ENCODE results near the gene TAF1D. TPM values are rescaled to one million over a fixed set of nuclear protein-coding genes. Genes with fewer than 3 reads are reported as not detected.
A peak's percentile ranks its signal among the peaks of the same experiment; 100 is the strongest.
"Not testable (repeated sequence)": the region's sequence is repeated elsewhere in the genome, so short reads cannot be mapped to it uniquely, and the experiment has no call there.

TAF1D gene, protein sequence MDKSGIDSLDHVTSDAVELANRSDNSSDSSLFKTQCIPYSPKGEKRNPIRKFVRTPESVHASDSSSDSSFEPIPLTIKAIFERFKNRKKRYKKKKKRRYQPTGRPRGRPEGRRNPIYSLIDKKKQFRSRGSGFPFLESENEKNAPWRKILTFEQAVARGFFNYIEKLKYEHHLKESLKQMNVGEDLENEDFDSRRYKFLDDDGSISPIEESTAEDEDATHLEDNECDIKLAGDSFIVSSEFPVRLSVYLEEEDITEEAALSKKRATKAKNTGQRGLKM
- polyA plus RNA-seq (ENCODE audit: insufficient read length in 4 of 4), result 100 to 1,000 TPM; 102 to 191 (median 137) TPM

DNA sequence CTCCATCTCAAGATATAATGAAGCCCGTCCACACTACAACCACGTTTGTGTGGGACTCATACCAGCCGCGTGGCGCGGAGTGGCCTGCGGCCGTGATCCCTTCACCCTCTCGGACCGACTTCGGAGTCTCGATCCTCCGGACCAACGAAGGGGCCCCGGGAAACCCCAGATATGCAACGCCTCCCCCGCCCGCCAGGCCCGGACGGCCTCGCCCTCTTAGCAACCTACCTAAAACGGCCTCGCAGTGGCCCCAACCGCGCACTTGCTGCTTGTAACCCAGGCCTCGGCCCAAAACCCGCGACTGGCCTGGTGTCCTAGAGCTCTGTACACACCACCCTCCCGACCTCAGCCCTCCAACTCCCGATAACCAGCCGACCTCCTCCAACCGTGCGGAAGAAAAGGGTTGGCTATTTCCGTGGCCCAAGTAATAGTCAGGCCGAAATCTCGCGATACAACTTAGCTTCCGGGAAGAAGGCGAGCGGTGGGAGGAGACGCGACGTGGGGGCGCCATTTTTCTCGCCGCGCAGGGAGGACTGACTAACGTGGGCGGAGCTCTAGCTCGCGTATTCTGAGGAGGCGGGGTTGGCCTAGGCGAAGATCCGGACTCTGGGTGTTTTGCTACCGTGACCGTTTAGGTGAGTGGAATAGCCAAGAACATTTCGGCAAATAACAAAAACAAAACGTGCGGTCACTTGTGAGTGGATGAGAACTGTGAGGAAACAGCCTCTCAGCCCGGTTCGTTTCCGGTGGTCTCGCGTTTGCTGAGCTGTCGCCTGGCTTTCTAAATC, at the start of gene TAF1D, which contains the start of gene C11orf54:
Gene TAF1D (minus strand): TSS at position 402 of the 788 bp plus-strand sequence. CDS start 2,191 bp downstream, outside the sequence.
Gene C11orf54 (plus strand): TSS at position 579 of the 788 bp plus-strand sequence. CDS start 5,722 bp downstream, outside the sequence.
- peak; percentile 93 to 99 (median 97) for DNase-seq (ENCODE audit: low read depth in 4 of 4, low spot score in 2 of 4)

DNA sequence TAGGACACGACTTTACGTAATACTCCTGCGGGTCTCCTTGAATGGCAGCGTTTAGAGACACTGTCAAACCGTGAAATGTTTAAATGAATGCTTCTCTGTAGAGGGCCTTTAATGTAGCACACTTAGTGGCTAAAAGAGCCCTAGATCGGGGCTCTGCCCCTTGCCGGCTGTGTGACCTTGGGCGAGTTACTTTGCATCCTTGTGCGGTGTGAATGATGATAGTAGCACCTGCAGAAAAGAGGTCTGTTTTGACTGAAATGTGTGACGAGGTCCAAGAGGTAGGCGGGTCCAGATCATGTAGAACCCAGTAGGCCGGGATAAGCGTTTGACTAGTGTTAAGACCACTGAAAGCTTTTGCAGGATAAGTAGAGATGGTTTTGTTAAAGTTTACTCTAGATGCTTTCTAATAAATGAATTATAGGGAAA, 43.7 kb upstream of the TAF1D start:
- peak in 1 of 4 donors; percentile 9 for DNase-seq (ENCODE audit: low read depth in 4 of 4, low spot score in 2 of 4)

DNA sequence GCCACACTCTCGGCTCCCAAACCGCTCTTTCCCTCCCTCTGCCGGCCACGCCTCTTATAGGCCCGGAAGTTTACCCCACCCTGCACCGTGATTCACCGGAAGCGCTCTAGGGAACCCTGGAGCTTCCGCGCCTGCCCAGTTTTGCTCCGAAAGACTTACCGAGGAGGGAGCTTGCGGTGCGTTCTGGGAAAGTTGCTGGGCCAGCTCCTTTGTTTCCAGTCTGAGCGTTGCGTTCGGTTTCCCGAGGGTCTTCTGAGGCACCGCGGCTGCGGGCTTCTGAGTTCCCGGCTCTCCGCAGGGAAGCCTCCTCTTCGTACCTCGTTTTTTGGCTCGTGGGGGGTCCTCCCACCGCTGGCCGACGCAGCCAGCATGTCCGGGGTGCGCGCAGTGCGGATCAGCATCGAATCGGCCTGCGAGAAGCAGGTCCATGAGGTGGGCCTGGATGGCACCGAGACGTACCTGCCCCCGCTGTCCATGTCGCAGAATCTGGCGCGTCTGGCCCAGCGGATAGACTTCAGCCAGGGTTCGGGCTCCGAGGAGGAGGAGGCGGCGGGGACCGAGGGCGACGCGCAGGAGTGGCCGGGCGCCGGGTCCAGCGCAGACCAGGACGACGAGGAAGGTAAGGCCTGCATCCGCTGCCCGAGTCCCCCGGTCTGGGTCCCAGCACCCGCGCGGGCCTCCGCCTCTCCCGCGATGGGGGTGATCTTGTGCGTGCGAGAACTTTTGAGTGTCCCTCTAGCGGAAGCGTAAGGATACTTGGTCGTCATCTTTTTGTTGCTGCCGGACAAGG, 43.0 kb upstream of the TAF1D start, which contains the start of gene MED17:
Gene MED17 (plus strand): TSS at position 138 of the 790 bp plus-strand sequence. CDS start 232 bp downstream, at position 370.
- DNase-seq (ENCODE audit: low read depth in 4 of 4, low spot score in 2 of 4), result peak; percentile 79 to 94 (median 90)

DNA sequence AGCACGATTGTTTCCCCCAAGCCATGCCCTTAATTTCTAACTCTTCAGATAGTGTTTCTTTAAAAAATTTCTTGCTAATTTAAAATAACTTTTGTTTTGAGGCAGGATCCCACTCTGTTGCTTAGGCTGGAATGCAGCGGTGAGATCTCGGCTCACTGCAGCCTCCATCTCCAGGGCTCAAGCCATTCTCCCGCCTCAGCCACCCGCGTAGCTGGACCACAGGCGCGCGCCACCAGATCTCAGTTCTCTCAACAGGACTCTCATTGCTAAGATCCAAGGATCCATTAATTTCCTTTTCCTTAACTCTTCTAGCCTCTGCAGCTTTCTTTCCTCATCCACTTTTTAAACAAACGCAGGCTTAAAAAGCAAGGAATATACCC, 42.5 kb upstream of the TAF1D start:
- DNase-seq (ENCODE audit: low read depth in 4 of 4, low spot score in 2 of 4), result no peak

DNA sequence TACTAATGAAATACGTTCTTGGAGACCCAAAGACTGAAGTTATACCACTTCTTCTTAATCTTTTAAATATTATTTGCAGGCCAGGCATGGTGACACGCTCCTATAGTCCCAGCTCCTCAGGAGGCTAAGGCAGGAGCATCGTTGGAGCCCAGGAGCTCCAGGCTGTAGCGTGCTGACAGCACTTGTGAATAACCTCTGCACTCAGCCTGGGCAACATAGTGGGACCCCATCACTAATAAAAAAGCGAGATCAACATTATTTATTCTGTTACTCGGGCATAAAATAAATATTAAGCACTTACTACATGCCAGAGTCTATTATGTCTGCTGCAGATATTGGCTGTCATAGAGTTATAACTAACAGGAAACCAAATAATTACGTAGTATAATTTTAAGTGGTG, 42.1 kb upstream of the TAF1D start:
- DNase-seq (ENCODE audit: low read depth in 4 of 4, low spot score in 2 of 4), result no peak

DNA sequence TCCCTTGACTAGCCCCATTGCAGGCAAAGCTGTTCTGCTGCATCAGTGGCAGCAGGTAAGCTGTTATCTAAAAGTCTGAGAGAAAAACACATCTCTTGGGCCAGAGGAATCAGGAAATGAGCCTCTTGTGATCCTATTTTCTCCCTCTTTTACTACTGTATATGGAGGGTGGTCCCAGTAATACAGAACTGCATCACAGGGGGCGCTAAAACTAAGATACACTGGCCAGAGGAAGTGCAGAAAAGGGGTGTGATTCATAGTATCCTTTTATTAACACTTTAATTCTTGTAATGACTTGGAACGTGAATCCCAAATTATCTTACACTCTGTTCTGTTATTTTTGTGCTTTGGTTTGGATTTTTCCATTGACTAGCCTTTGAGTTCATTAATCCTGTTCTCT, 34.0 kb upstream of the TAF1D start:
- no peak for DNase-seq (ENCODE audit: low read depth in 4 of 4, low spot score in 2 of 4)

DNA sequence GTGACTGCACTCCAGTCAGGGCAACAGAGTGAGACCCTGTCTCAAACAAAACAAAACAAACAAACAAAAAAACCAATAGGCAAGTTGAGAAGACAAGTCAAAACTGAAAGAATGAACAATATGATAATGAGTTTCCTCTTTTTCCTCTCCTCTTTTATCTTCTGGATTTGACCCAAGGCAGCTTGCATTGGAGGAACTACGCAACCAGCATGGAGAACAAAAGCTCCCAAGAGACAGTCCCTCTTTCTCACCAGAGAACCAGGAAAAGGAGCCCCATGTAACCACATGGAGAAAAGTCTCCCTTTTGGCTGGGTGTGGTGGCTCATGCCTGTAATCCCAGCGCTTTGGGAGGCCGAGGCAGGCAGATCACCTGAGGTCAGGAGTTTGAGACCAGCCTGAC, 33.3 kb upstream of the TAF1D start:
- not testable (repeated sequence) for DNase-seq (ENCODE audit: low read depth in 4 of 4, low spot score in 2 of 4)

DNA sequence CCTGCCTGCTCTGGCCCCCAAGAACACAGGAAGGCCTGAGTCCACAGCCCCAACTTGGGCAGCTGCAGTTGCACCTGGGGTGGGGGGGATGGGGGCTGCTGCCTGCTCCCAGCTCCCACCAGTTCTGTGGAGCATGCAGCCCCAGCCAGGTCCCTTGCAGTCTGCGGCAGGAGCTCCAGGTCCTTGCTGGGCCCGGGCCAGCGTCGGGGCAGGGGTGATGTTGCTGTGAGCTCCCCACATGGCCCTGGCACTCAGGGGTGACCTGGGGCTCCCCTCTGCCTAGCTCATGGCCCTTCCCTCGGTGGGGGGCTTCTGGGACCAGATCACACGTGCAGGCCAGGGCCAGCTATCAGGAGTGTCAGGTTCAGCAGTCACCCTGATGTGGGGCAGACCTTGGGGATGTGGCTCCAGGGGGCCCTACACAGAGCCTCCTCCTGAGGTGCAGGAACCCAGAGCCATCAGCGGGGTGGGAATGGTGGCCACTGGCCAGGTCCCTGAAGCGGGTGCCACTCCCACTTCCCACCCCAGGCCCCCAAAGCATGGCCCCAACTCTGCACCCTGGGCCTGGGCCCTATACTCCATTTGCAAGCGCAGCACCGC, 32.4 kb upstream of the TAF1D start:
- DNase-seq (ENCODE audit: low read depth in 4 of 4, low spot score in 2 of 4), result no peak

DNA sequence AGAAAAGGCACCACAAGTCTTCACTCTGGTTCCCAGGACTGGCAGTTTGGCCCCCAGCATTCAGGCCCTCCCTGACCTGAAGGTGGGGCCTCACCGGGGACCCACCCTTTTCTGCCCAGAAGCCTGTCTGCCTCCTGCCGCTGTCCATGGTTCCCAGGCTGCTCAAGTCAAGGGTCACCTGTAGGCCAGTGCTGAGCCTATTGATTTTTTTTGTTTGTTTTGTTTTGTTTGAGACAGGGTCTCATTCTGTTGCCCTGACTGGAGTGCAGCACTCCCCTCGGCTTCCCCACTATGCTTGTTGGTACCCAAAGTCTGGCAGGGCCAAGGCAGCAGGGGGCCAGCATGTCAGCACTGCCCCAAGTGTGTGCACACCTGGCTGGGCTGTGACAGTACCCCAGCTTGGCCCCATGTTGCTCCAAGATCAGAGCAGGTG, 31.8 kb upstream of the TAF1D start:
- no peak for DNase-seq (ENCODE audit: low read depth in 4 of 4, low spot score in 2 of 4)

DNA sequence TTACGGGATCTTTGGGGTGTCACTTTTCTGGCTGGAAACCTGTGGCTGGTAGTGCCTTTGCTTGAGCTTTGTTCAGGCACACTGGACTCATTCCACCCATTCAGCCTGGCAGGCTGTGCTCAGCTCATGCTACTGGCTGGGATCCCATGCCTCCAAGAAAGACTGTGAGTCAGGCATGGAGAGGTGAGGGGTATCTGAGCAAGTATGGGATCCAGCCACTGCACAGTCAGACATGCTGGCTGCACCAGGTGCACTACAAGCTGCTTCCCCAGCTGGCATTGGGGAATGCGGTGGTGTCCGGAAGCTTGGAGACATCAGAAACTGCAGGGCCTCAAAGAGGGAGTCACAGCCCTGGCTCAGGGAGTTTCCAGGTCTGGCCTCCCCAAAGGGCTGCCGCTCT, 30.8 kb upstream of the TAF1D start:
- no peak for DNase-seq (ENCODE audit: low read depth in 4 of 4, low spot score in 2 of 4)

DNA sequence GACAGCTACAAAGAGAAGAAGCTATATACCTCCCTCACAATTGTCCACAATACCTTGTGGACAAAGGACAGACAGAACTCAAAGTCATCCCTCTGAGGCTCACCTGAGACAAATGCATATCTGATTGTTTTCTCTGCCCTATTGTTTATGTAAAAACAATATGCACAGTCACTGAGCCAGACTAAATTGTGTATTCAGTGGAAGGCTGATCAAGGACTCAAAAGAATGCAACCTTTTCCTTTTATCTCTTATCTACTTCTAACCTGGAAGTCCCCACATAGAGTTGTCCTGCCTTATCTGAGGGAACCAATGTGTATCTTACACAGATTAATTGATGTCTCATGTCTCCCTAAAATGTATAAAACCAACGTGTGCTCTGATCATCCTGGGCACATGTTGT, 28.9 kb upstream of the TAF1D start:
- no peak for DNase-seq (ENCODE audit: low read depth in 4 of 4, low spot score in 2 of 4)

DNA sequence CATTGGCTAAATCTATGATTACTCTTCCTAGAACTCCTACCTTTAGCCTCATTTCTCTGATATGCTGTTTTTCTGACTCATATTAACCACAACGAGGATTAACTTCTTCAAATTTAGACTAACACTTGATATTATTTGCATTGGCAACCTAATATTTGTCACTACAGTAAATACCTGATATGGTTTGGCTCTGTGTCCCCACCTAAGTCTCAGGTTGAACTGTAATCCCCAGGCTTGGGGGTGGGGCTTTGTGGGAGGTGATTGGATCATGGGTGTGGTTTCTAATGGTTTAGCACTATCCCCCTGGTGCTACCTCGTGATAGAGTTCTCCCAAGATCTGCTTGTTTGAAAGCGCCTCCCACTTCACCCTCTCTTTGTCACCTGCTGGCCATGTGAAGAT, 25.7 kb upstream of the TAF1D start:
- DNase-seq (ENCODE audit: low read depth in 4 of 4, low spot score in 2 of 4), result no peak

DNA sequence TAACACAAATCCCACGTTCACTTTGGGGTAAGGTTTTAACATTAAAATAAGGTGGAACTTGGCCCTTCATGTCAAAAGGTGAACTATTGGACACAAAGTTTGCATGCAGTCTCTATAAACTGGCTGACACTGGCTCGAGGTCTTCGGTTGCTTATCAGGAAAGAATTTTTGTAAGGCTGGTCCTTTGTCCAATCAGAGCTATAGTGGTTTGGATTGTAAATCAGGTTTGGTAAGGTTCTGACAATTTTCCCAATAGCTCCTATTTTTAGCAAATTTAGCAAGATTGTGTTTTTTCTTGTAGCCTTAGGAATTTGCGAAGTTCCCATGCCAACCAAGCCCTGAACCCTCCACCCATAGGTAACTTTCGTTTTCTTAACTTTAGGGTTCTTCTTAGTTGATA, 25.2 kb upstream of the TAF1D start:
- DNase-seq (ENCODE audit: low read depth in 4 of 4, low spot score in 2 of 4), result no peak

DNA sequence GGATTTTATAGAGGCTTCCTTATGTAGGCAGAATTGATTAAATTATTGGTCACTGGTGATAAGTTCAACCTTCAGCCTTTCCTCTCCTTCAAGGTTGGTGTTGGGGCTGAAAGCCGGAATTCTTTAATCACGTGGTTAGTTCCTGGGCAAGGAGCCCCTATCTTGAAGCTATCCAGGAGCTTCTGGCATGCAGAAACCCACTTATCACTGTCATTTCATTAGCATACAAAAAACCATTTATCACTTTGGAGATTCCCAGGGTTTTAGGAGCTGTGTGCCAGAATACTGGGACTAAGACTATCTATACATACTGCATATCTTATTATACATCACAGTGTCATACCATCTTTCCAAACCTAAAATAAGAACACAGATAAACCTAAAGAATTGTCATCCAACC, 24.3 kb upstream of the TAF1D start:
- no peak for DNase-seq (ENCODE audit: low read depth in 4 of 4, low spot score in 2 of 4)

DNA sequence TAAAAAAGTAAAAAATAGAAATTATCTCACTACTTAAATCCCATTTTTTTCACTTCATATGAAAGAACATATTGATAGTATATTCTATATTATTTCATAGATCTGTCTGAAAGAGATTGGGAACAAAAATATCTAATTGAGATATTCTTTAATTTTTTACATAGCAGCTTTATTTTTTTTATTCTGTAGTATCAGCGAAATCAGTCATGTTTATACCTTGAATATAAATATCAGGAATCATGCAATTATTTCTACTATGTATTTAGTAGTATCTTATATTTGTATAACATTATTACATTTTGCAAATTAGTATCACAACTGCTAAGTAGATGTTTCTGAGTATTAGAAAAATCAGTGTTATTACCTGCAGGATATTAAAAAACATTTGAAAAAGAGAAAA, 20.6 kb upstream of the TAF1D start:
- no peak for DNase-seq (ENCODE audit: low read depth in 4 of 4, low spot score in 2 of 4)

DNA sequence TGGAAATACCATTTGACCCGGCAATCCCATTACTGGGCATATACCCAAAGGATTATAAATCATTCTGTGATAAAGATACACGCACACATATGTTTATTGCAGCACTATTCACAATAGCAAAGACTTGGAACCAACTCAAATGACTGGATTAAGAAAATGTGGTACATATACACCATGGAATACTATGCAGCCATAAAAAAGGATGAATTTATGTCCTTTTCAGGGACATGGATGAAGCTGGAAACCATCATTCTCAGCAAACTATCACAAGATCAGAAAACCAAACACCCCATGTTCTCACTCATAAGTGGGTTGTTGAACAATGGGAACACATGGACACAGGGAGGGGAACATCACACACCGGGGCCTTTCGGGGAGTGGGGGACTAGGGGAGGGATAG, 17.8 kb upstream of the TAF1D start:
- not testable (repeated sequence) for DNase-seq (ENCODE audit: low read depth in 4 of 4, low spot score in 2 of 4)

DNA sequence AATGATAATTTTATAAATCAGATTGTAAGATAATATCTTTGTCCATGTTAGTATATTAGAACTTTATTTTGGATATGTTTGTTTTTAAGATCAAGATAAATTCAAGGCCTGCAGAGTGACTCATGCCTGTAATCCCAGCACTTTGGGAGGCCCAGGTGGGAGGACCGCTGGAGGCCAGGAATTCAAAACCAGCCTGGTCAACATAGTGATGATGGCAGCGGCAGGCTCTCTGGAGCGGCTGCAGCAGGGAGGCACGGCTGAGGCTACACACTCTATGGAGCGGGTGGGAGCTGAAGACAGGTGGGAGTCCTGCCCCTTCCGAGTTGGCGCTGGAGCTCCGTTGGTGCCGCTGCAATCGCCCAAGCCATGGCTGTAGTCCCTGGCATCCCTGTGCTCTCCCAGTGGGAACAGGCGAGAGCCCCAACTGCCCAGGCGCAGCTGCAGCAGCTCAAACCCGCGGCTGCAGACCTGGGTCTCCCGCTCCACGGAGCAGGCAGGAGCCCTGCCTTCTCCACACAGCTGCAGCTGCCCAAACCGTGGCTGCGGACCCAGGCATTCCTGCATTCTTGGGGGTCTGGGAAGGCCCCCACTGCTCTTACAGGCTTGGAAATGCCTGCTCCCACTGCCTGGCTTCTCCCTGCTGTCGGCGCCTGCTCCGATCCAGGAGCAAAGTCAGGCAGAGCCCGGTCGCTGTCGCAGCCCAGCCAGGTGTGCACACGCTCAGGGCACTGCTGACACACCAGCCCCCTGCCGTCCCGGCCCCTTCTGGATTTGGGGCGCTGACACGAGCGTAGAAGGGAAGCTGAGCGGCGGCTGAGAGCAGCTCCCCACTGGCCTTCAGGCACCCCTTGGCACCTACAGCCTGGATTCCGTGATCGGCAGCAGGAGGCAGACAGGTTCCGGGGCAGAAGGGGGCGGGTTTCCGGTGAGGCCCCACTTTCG, 16.9 kb upstream of the TAF1D start:
- DNase-seq (ENCODE audit: low read depth in 4 of 4, low spot score in 2 of 4), result no peak

DNA sequence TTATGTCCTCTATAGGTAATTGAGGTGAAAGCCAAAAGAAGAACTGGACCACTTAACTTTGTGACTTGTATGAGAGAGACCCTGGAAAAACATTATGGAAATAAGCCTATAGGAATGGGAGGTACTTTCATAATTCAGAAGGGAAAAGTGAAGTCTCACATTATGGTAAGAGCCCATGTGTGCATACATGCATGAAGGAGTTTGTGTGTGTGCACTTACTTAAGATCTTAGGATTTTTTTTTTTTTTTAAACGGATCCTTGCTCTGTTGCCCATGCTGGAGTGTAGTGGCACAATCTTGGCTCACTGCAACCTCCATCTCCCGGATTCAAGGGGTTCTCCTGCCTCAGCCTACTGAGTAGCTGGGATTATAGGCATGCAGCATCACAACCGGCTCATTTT, 16.0 kb upstream of the TAF1D start:
- no peak for DNase-seq (ENCODE audit: low read depth in 4 of 4, low spot score in 2 of 4)

DNA sequence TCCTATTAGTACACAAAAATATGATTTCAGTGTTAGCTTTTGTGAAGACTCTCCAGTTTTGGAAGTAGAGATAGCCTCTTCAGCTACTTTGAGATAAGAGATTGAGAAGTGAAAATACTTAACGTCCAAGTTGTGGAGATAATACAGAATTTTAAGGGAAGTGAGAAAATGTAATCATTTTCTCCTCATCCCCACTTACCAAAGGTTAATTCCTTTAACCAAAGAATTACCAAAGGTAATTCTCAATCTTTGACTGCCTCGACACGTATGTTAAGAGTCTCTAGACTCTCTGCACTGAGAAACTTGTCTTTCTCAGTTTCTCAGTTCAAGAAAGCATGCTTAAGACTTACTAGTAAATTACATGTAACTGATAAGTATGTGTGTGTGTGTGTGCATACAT, 15.5 kb upstream of the TAF1D start:
- DNase-seq (ENCODE audit: low read depth in 4 of 4, low spot score in 2 of 4), result no peak

Data from left renal cortex interstitium (tissue), 4 donors.